Parietal lobe (tissue), 2 donors: ENCODE measurements around the gene TJP3. TPM values are rescaled to one million over a fixed set of nuclear protein-coding genes. Genes with fewer than 3 reads are reported as not detected.

Experiments
- small RNA-seq: library from RNA; depleted of rRNA; stranded (forward); fragments of <200 nt; gene quantifications from one replicate; pipeline ENCODE3, GENCODE V24; 2014; ENCODE audit warnings: low replicate concordance
- total RNA-seq: library from RNA; depleted of rRNA; stranded (reverse); fragments of >200 nt; gene quantifications from one replicate; pipeline ENCODE4 v1.2.3, GENCODE V29; 2014

The TJP3 gene
- total RNA-seq = not detected

GRCh38 chr19:3708207-3708931 is at the start of gene TJP3:
Gene TJP3 (plus strand): TSS chr19:3708384. CDS start chr19:3728433, 20,049 bp downstream.

GRCh38 chr19:3700242-3701032 is 7.7 kb upstream of the TJP3 start, which contains the start of gene PIP5K1C:
Gene PIP5K1C (minus strand): TSS chr19:3700468. CDS start chr19:3700390, 78 bp downstream.

GRCh38 chr19:3761382-3762129 is 53.4 kb downstream of the TJP3 start, which contains the start of gene APBA3:
Gene APBA3 (minus strand): TSS chr19:3761692. CDS start chr19:3760264, 1,428 bp downstream.

GRCh38 chr19:3762501-3763459 is 54.6 kb downstream of the TJP3 start, which contains the start of gene MRPL54:
Gene MRPL54 (plus strand): TSS chr19:3762682. CDS start chr19:3762701, 19 bp downstream.

GRCh38 chr19:3771906-3772455 is 63.8 kb downstream of the TJP3 start, which contains the start of gene RAX2:
Gene RAX2 (minus strand): TSS chr19:3772228. CDS start chr19:3771742, 486 bp downstream.

GRCh38 chr19:3785938-3786824 is 78.0 kb downstream of the TJP3 start, which contains the start of gene MATK:
Gene MATK (minus strand): TSS chr19:3786381. CDS start chr19:3785135, 1,246 bp downstream.

Small RNA genes lying within 50 kb of the gene (small RNA-seq; reads per million reads assigned to genes)
- gene AC005777.1 = not detected

Other genes starting within 250 kb of the TJP3 start
- not detected for gene SMIM24, start 227.9 kb upstream of the TJP3 start, total RNA-seq
- gene SMIM44, start 224.9 kb upstream of the TJP3 start, total RNA-seq = not detected
- gene DOHH, start 207.7 kb upstream of the TJP3 start, total RNA-seq = 9.1 TPM
- gene FZR1, start 202.1 kb upstream of the TJP3 start, total RNA-seq = 62.0 TPM
- gene TEKTIP1, start 169.2 kb upstream of the TJP3 start, total RNA-seq = not detected
- 42.9 TPM for gene MFSD12, start 150.8 kb upstream of the TJP3 start, total RNA-seq
- gene HMG20B, start 135.4 kb upstream of the TJP3 start, total RNA-seq = 11.0 TPM
- gene GIPC3, start 122.9 kb upstream of the TJP3 start, total RNA-seq = under 0.01 TPM
- gene TBXA2R, start 101.5 kb upstream of the TJP3 start, total RNA-seq = 0.63 TPM
- gene CACTIN, start 81.6 kb upstream of the TJP3 start, total RNA-seq = 26.6 TPM
- 32.9 TPM for gene PIP5K1C, start 7.9 kb upstream of the TJP3 start, total RNA-seq
- gene APBA3, start 53.3 kb downstream of the TJP3 start, total RNA-seq = 25.4 TPM
- gene MRPL54, start 54.3 kb downstream of the TJP3 start, total RNA-seq = 14.7 TPM
- gene RAX2, start 63.8 kb downstream of the TJP3 start, total RNA-seq = not detected
- 19.7 TPM for gene MATK, start 78.0 kb downstream of the TJP3 start, total RNA-seq
- gene ZFR2, start 160.7 kb downstream of the TJP3 start, total RNA-seq = 15.0 TPM
- 109 TPM for gene ATCAY, start 172.3 kb downstream of the TJP3 start, total RNA-seq
- not detected for gene NMRK2, start 224.7 kb downstream of the TJP3 start, total RNA-seq